ENCODE data around the gene STX7. TPM values are rescaled to one million over a fixed set of nuclear protein-coding genes. Genes with fewer than 3 reads are reported as not detected.

The STX7 gene
- total RNA-seq, 1 donor from 2014 or later, result 13.5 TPM

GRCh38 chr6:132414322-132414721, 98.6 kb downstream of the STX7 start:
- DNase-seq (ENCODE audit: low spot score) (no peak), ATAC-seq (no peak)

GRCh38 chr6:132413499-132413802, 99.5 kb downstream of the STX7 start:
- ATAC-seq, result no peak
- no peak for DNase-seq (ENCODE audit: low spot score)

GRCh38 chr6:132412656-132413498, 100.0 kb downstream of the STX7 start:
- DNase-seq (ENCODE audit: low spot score) (no peak), ATAC-seq (no peak)

GRCh38 chr6:132411296-132411695, 101.6 kb downstream of the STX7 start:
- DNase-seq (ENCODE audit: low spot score) (no peak), ATAC-seq (no peak)

GRCh38 chr6:132410830-132411229, 102.1 kb downstream of the STX7 start:
- ATAC-seq, result no peak
- no peak for DNase-seq (ENCODE audit: low spot score)

GRCh38 chr6:132405143-132405915, 107.6 kb downstream of the STX7 start:
- ATAC-seq (no peak), DNase-seq (ENCODE audit: low spot score) (no peak)

- no peak for ATAC-seq
Observed at GRCh38 chr6:132404736-132405135, 108.2 kb downstream of the STX7 start.

GRCh38 chr6:132404330-132404729, 108.6 kb downstream of the STX7 start:
- no peak for DNase-seq (ENCODE audit: low spot score)
- ATAC-seq, result no peak

More at GRCh38 chr6:132404736-132405135, 108.2 kb downstream of the STX7 start:
- DNase-seq (ENCODE audit: low spot score), result no peak

- ATAC-seq (no peak), DNase-seq (ENCODE audit: low spot score) (no peak)
Observed at GRCh38 chr6:132401618-132402285, 111.2 kb downstream of the STX7 start.

- peak; percentile 89 for ATAC-seq
- no peak for DNase-seq (ENCODE audit: low spot score)
Observed at GRCh38 chr6:132400883-132401617, 111.9 kb downstream of the STX7 start, which contains the start of gene MOXD1. Gene MOXD1 (minus strand): TSS chr6:132401475. CDS start chr6:132401426, 49 bp downstream.

GRCh38 chr6:132400555-132400882, 112.4 kb downstream of the STX7 start:
- DNase-seq (ENCODE audit: low spot score) (no peak), ATAC-seq (peak; percentile 16)

GRCh38 chr6:132399376-132400074, 113.4 kb downstream of the STX7 start:
- no peak for ATAC-seq
- no peak for DNase-seq (ENCODE audit: low spot score)

Other genes starting within 250 kb of the STX7 start
- 0.28 TPM for gene MOXD1, start 111.6 kb downstream of the STX7 start, total RNA-seq
- gene TAAR9, start 25.2 kb upstream of the STX7 start, total RNA-seq, result not detected
- gene TAAR8, start 39.6 kb upstream of the STX7 start, total RNA-seq, result not detected
- not detected for gene TAAR6, start 57.2 kb upstream of the STX7 start, total RNA-seq
- not detected for gene TAAR5, start 76.6 kb upstream of the STX7 start, total RNA-seq
- gene TAAR2, start 111.2 kb upstream of the STX7 start, total RNA-seq, result not detected
- gene TAAR1, start 146.1 kb upstream of the STX7 start, total RNA-seq, result not detected
- 74.8 TPM for gene VNN1, start 200.9 kb upstream of the STX7 start, total RNA-seq
- 0.78 TPM for gene VNN2, start 244.8 kb upstream of the STX7 start, total RNA-seq

All from left lobe of liver (tissue), 2 donors.